HL-60 (cell line): ENCODE measurements around the gene MGAT4C.

ENCODE experiments used
- DNase-seq, 2 experiments: peaks; one replicate each; pipeline ENCODE4 v3.0.0-alpha.2; 2010 to 2020; ENCODE audit warnings: low read depth in 1 of 2, low spot score in 1 of 2
- H3K27ac ChIP-seq: fragments of 250-450 bp; sonication (Bioruptor Pico); replicated peaks from 2 replicates; pipeline ENCODE4 v1.5.1; 2020; ENCODE audit warnings: mild to moderate bottlenecking, moderate library complexity
- H3K27me3 ChIP-seq: fragments of 250-450 bp; sonication (Bioruptor Pico); 2 replicates; pipeline ENCODE4 v1.5.1; 2021; ENCODE audit warnings: mild to moderate bottlenecking, moderate library complexity; ENCODE audit not compliant: insufficient read depth, poor library complexity, severe bottlenecking
- H3K4me3 ChIP-seq: replicated peaks from 2 replicates; pipeline ENCODE4 v1.5.1; 2011; ENCODE audit warnings: mild to moderate bottlenecking, control low read depth, low read length; ENCODE audit not compliant: insufficient read depth
- GABPA ChIP-seq: IDR thresholded peaks from 2 replicates; pipeline ENCODE4 v1.6.1; 2012; ENCODE audit warnings: low read depth
- POLR2AphosphoS5 ChIP-seq: IDR thresholded peaks from 2 replicates; pipeline ENCODE4 v1.6.1; 2012; ENCODE audit warnings: low read depth
- SPI1 ChIP-seq: IDR thresholded peaks from 2 replicates; pipeline ENCODE4 v1.6.1; 2012; ENCODE audit warnings: low read depth, mild to moderate bottlenecking, borderline replicate concordance
- TF ChIP-seq, protein P1 (sequence below): IDR thresholded peaks from 2 replicates; pipeline ENCODE4 v1.6.1; 2012; ENCODE audit warnings: low read depth; ENCODE audit not compliant: insufficient replicate concordance
- TF ChIP-seq, protein P2 (sequence below): IDR thresholded peaks from one replicate; pipeline ENCODE4 v1.5.1; 2011; ENCODE audit warnings: low read length, control low read depth, inconsistent platforms; ENCODE audit not compliant: insufficient read depth

MGAT4C gene

DNA sequence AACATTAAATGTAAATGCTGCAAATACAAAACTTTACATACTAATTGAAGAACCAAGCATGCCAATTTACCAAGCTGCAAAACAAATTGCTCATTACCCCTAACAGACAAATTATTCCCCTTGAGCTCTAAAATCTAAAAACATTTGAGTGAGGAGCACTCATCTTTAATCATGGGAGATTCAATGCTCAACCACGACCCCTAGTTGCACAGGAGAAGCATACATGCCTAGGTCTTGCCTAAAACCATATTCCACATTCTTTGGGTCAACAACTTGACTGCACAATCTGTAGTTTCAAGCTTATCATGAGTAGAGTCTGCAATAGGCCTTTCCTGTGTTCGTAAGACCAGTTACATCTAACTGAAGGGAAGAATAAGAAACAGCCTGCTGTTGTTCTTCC lies 69.7 kb downstream of the MGAT4C start:
- no peaks in the 10 kb centered on the region for H3K27me3 ChIP-seq
- no peak for DNase-seq
- H3K27ac ChIP-seq, result no peak overlapping the region
- TF ChIP-seq, protein P1, sequence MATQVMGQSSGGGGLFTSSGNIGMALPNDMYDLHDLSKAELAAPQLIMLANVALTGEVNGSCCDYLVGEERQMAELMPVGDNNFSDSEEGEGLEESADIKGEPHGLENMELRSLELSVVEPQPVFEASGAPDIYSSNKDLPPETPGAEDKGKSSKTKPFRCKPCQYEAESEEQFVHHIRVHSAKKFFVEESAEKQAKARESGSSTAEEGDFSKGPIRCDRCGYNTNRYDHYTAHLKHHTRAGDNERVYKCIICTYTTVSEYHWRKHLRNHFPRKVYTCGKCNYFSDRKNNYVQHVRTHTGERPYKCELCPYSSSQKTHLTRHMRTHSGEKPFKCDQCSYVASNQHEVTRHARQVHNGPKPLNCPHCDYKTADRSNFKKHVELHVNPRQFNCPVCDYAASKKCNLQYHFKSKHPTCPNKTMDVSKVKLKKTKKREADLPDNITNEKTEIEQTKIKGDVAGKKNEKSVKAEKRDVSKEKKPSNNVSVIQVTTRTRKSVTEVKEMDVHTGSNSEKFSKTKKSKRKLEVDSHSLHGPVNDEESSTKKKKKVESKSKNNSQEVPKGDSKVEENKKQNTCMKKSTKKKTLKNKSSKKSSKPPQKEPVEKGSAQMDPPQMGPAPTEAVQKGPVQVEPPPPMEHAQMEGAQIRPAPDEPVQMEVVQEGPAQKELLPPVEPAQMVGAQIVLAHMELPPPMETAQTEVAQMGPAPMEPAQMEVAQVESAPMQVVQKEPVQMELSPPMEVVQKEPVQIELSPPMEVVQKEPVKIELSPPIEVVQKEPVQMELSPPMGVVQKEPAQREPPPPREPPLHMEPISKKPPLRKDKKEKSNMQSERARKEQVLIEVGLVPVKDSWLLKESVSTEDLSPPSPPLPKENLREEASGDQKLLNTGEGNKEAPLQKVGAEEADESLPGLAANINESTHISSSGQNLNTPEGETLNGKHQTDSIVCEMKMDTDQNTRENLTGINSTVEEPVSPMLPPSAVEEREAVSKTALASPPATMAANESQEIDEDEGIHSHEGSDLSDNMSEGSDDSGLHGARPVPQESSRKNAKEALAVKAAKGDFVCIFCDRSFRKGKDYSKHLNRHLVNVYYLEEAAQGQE, result no peak
- no peak for TF ChIP-seq SPI1
- TF ChIP-seq POLR2AphosphoS5, result no peak
- TF ChIP-seq GABPA, result no peak
- TF ChIP-seq, protein P2, sequence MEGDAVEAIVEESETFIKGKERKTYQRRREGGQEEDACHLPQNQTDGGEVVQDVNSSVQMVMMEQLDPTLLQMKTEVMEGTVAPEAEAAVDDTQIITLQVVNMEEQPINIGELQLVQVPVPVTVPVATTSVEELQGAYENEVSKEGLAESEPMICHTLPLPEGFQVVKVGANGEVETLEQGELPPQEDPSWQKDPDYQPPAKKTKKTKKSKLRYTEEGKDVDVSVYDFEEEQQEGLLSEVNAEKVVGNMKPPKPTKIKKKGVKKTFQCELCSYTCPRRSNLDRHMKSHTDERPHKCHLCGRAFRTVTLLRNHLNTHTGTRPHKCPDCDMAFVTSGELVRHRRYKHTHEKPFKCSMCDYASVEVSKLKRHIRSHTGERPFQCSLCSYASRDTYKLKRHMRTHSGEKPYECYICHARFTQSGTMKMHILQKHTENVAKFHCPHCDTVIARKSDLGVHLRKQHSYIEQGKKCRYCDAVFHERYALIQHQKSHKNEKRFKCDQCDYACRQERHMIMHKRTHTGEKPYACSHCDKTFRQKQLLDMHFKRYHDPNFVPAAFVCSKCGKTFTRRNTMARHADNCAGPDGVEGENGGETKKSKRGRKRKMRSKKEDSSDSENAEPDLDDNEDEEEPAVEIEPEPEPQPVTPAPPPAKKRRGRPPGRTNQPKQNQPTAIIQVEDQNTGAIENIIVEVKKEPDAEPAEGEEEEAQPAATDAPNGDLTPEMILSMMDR, result no peak
- no peak overlapping the region for H3K4me3 ChIP-seq

DNA sequence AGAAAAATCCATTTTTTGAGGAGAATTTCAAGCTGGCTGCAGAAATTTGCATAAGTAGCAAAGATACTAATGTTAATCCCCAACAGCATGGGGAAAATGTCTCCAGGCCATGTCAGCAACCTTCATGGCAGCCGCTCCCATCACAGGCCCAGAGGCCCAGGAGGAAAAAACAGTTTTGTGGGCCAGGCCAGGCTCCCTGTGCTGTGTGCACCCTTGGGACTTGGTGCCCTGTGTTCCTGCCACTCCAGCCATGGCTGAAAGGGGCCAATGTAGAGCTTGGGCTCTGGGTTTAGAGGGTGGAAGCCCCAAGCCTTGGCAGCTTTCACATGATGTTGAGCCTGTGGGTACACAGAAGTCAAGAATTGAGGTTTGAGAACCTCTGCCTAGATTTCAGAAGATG lies 76.3 kb downstream of the MGAT4C start:
- DNase-seq, result no peak
- no peaks in the 10 kb centered on the region for H3K27me3 ChIP-seq
- no peak overlapping the region for H3K4me3 ChIP-seq
- H3K27ac ChIP-seq, result no peak overlapping the region
- TF ChIP-seq GABPA (no peak), SPI1 (no peak), POLR2AphosphoS5 (no peak)
- TF ChIP-seq, protein P1, result no peak
- TF ChIP-seq, protein P2, result no peak

DNA sequence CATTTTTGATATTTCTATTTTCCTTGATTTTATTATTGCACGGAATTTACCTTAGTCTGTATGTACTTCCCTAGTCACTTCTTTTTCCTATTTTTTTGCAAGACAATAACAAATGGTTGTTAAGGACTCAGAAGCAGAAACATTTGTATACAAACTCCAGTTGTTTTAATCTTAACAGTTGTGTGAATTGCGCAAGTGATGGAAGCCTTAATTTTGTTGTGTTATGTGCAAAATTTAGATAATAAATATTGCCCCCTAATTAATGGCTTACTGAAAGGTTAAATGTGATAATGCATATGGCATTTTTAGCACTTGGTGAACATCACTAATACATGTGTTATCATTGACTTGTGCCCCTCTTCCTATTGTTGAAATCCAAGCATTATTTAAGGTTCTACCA lies 82.0 kb downstream of the MGAT4C start:
- TF ChIP-seq POLR2AphosphoS5, result no peak
- TF ChIP-seq GABPA, result no peak
- TF ChIP-seq SPI1, result no peak
- TF ChIP-seq, protein P2, result no peak
- Histone ChIP-seq H3K27me3 (no peaks in the 10 kb centered on the region), H3K27ac (no peak overlapping the region), H3K4me3 (no peak overlapping the region)
- no peak for DNase-seq

DNA sequence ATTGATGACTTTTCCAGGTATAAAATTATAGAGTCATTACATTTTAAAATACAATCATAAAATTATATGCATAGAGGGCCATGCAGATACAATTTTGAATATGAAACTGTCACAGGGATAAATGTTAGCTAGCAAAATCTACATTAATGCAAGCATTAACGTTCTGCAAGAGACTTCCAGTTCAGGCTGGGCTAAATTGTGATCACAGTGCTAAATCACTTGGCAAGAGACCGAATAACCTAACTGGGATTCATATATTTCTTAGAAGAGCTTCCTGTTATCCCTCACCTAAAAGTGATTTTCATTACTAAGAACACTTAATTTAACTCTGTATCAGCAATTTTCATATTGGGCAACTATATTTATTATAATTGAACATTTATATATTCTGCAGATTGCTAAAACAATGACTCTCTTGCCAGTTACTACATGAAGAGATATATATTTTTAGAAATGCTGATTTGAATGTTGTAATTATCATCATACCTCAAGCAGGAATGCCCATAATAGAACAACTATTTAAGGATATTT lies 83.2 kb downstream of the MGAT4C start:
- DNase-seq, result no peak
- Histone ChIP-seq H3K27ac (no peak overlapping the region), H3K4me3 (no peak overlapping the region), H3K27me3 (no peaks in the 10 kb centered on the region)
- TF ChIP-seq, protein P2, result no peak
- no peak for TF ChIP-seq POLR2AphosphoS5
